ENCODE results near the gene CANT1.

Gene CANT1

DNA sequence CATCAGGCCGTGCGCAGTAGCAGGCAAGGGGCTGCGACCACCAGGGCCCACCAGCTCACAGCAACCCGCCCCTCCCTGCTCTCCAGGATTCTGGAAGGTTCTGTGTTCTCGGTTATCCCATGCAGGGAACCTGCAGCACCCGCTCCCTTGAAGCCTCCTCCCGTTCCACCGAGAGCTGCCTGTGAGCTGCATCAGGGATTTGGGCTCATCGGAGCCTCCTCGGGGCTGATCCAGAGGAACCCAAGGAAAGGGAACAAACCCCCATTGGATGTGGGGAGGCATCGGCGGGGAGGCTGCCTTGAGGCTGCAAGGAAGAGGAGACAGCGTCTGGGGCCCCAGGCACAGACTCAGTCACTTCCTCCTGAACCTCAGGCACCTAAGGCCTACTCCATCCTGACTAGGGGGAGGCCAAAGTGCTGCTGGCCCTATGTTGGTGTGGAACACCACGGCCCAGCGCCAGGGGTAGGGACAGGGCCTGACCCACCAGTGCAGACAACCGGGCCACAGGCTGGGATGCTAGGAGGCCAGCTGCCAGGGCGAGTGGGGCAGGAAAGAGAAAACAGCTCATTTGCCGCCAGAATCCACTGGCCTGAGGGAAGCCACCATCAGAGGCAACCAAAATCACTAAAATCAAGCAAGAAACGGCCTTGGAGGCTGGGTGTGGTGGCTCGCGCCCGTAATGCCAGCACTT, 15.4 kb downstream of the CANT1 start:
- no peak for DNase-seq

DNA sequence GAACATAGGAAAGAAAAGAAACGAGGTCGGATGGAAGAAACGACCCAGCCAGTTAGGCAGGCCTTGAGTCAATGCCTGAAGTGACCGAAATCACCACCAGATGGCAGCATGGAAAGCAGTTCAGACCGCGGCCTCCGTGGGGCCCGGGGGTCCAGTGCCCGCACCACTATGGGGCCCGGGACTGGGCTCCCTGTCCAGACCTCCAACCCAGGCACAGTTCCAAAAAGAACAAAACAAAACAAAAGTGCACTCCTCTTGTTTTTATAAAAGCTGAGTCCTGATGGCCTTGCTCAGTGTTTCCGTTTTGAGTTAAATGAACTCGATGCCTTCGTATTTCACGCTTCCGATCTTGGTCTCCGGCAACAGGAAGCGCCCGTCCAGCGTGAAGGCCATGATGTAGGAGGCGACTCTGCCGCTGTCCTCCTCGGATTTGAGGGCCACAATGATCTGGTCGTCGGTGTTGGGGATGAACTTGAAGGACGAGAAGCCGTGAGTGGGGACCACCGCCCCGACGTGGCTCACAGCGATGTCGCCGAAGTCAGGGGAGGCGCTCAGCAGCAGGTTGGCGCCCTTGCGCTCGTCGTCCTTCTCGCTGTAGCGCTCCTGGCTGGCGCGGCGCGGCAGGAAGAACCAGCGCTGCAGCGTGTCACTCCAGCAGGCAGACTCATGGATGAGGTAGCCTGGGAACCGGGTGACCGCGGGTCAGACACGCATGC, 16.2 kb downstream of the CANT1 start:
- DNase-seq, result no peak

GRCh38 chr17:78992542-78993212, 16.9 kb downstream of the CANT1 start:
- DNase-seq, result no peak

DNA sequence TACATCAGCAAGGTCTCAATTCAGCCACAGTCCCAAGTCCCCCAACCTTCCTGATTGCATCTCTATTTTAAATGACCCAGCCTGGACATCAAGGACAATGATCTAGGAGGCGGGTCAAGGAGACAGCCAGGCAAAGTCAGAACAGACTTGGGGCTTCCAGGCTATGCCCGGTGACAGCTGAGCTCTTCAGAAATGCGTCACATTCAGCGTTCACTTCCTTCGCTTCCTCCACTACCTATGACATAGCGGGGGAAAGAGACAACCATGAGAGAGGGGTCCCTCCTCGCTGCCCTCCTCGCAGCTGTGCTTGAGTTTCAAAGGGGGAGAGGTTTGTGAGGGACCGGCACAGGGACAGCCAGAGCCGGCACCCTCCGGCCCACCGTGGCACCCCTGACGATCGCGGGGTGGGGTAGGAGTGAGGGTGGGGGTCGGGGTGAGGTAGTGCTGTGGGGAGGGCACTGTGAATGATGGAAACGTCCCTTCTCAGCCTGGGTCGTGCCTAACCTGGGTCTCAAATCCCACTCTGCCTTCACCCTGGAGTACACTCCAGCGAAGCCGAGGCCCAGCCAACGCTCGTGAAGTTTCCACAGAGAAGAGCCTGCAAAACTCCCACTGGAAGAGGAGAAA, 17.5 kb downstream of the CANT1 start:
- DNase-seq, result no peak

DNA sequence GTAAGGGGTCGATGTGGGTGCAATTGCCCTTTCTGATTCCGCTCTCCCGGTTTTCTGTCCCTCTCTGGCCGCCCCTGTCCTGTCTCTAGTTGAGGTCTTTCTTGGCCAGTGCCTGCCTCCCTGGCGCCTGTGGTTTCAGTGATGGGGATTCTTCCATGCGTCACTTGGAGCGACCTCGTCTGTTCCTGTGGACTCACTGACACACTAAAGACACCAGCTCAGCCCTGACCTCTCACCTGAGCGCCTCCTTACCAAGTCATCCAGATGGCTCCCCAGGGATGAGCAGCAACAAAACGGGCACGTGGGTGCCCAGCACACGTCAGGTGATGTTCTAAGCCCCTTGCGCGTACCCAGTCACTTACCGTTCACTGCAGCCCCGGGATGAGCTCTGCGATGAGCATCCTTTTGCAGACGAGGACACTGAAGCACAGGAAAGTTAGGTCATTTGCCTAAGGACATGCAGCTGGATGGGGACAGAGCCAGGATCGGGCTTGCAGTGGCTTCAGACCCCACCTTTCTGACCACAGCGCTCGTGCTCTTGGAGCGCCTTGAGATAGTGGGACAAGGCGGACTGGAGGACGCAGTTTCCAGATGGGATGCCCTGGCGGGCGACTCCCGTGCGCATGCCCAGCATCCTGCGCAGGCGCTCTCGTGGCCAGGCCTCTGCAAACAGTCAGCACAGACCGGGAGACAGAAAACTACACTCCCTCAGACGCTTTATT, 18.4 kb downstream of the CANT1 start:
- no peak for DNase-seq

DNA sequence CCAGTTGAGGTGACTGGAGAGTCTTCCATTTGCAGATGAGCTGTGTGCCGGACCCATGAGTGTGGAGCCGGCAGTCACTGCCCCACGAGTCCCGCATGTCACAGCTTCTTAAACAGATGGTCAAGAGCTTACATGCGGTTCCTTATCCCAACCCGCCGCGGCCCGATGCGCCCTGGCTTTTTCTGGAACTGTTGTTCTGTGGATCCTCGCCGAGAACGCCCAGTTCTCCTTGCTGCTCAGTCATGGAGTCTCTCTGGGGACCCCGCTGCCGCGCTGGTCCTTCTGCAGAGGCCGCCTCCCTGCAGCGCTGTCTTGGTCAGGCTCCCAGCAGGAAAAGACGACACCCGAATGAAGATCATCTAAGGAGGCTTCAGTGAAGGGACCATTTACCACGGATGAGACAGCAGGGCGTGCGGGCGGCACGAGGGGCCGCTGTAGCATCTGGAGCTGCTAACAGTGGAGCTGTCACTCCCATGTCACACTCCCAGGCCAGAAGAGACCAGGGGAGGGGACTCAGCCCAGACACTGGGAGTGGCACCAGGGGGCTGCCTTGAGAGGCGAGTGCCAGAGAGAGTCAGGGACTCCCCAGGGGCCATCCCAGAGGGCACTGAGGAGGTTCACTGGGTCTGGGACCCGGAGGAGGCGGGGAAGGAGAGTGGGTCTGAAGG, 19.1 kb downstream of the CANT1 start:
- DNase-seq, result no peak

DNA sequence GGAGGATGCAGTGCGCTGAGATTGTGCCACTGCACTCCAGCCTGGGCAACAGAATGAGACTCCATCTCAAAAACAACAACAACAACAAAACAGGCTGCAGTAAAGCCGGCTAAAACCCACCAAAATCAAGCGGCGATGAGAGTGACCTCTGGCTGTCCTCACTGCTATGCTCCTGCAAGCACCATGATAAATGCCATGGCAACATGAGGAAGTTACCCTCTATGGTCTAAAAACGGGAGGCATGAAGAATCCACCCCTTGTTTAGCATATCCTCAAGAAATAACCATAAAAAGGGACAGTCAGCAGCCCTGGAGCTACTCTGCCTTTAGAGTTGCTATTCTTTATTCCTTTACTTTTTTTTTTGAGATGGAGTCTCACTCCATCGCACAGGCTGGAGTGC, 21.4 kb downstream of the CANT1 start:
- DNase-seq, result no peak

GRCh38 chr17:78986649-78987328, 22.8 kb downstream of the CANT1 start:
- peak; percentile 77 for DNase-seq

GRCh38 chr17:78986048-78986648, 23.4 kb downstream of the CANT1 start:
- peak; percentile 40 for DNase-seq

GRCh38 chr17:78985395-78985794, 24.2 kb downstream of the CANT1 start:
- DNase-seq, result no peak

GRCh38 chr17:78981010-78981888, 28.3 kb downstream of the CANT1 start:
- DNase-seq, result no peak

DNA sequence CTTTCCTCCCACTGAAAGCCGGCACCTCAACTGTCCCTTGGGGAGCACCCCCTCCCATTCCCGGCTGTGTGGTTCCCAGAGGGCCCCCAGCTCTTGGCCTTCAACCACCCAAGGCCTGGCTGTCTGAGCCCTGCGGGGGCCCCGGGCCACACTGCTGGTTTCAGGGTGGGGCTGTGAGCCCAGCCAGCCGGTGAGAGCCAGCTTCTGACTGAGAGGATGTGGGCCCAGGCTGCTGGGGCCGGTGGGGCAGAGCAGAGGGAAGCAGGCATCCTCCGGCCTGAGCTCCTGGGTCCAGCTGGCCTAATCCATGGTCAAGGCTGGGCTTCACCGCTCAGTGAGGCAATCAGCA, 29.0 kb downstream of the CANT1 start:
- DNase-seq, result no peak

DNA sequence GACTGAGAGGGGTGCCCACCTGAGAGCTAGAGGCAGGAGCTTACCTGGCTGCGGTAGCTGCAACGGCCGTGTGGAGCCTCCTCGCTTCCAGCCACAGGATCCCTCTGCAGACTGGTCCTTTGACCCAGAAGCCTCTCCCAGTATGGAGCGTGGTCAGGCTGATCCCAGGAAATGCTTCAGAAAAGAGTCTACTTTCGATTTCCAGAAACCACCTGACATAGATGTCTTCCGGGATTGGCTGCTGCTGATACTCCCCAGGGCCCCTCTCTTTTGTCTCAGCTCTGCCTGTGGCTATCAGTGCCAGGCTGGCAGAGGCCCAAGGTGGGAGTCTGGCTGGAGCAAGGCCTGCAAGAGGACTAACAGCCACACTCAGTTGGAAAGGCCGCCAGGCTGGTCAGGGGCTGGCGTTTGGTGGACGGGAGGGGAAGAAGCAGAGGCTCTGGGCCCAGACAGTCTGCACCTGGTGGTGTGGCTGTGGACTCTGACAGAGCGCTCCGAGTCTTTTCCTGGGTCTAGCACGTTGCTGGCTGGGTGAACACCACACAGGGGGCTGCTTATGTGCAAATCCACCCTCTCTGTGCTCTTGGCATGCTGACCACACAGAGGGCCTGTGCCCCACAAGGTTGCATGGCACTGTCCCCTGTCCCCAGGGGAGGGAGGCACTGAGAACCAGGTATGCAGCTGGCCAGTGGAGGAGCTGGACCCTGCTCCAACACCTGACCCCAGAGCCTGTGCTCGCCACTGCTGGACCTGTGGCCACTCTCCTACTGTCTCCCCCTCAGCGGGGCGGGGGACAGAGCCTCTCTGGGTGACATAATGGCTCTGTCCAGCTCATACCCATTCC, 29.6 kb downstream of the CANT1 start, which contains the start of gene LGALS3BP:
TSS of gene LGALS3BP (minus strand) at position 144 of the 844 bp plus-strand sequence. CDS start 2,732 bp downstream, outside the sequence.
- DNase-seq, result peak; percentile 92

- no peak for DNase-seq
These were observed 31.3 kb downstream of the CANT1 start for GRCh38 chr17:78977997-78978973.

GRCh38 chr17:78977681-78977943, 32.0 kb downstream of the CANT1 start:
- no peak for DNase-seq

DNA sequence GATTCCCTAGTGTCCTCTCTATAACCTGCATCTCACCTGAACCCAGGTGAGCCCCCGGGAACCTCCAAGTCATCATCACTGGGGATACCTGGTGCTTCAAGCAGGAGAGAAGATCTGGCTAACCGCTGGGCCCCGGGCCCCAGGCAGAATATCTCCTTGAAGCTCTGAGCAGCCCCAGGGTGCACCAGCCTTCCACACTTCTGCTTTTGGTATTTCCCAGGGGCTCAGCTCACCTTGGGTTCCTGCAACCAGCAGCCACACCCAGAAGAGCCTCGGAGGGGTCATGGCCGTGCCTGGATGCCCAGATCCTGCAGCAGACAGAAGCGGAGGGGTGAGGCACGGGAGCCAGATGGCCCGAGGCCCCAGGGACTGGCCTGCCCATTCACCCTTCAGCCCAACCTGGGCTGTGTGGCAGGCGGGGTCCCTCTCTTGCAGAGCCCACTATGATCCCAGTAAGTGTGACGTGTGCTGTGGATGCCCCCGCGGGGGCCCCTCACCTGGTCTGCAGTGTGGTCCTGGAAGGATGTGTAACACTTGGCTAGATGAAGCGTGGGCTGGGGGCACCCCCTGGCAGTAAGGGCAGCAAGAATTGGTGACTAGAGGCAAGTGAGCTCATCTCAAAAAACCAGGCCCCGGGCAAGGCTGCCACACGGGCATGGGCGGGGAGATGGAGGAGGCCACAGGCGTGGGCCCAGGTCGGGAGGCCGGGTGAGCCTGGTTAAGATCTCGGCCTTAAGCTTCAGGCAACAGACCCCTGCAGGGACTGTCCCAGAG, 32.5 kb downstream of the CANT1 start:
- DNase-seq, result no peak
